Subcutaneous abdominal adipose tissue (tissue), 5 donors: ENCODE results near the gene CD86.

Experiments
- H3K27ac ChIP-seq: one replicate; pipeline ENCODE4 v1.7.0; 2013; ENCODE audit warnings: low read depth, mild to moderate bottlenecking, inconsistent platforms, low read length, moderate library complexity
- H3K27me3 ChIP-seq, 5 donors: one replicate each; pipeline ENCODE4 v1.7.0; 2013; ENCODE audit warnings: low read length in 5 of 5, inconsistent platforms in 1 of 5; ENCODE audit not compliant: control insufficient read depth in 5 of 5, insufficient read depth in 4 of 5
- H3K36me3 ChIP-seq, 5 donors: one replicate each; pipeline ENCODE4 v1.7.0; 2013; ENCODE audit warnings: low read length in 5 of 5; ENCODE audit not compliant: control insufficient read depth in 5 of 5, insufficient read depth in 5 of 5
- H3K4me1 ChIP-seq, 5 donors: one replicate each; pipeline ENCODE4 v1.7.0; 2013; ENCODE audit warnings: low read length in 5 of 5, mild to moderate bottlenecking in 3 of 5, moderate library complexity in 1 of 5; ENCODE audit not compliant: control insufficient read depth in 5 of 5, insufficient read depth in 5 of 5
- H3K4me3 ChIP-seq, 5 donors: one replicate each; pipeline ENCODE4 v1.7.0; 2013; ENCODE audit warnings: low read length in 5 of 5, low read depth in 1 of 5
- H3K9ac ChIP-seq, 5 donors: one replicate each; pipeline ENCODE4 v1.7.0; 2013; ENCODE audit warnings: low read length in 5 of 5, mild to moderate bottlenecking in 4 of 5, moderate library complexity in 3 of 5
- H3K9me3 ChIP-seq, 5 donors: one replicate each; pipeline ENCODE4 v1.7.0; 2013; ENCODE audit warnings: low read length in 5 of 5; ENCODE audit not compliant: control insufficient read depth in 5 of 5
- donor health status: healthy.
- donor health status: healthy.
- donor health status: healthy.
- donor health status: healthy.
- donor health status: healthy.

Gene CD86

GRCh38 chr3:122074621-122075265 lies 19.6 kb downstream of the CD86 start:
- H3K9ac ChIP-seq: no peak overlapping the region
- H3K9me3 ChIP-seq: peaks cover 0 to 3% (median 0%) of the 10 kb centered on the region in 5 donors
- peaks cover 0 to 38% (median 10%) of the 10 kb centered on the region in 5 donors for H3K4me1 ChIP-seq
- H3K36me3 ChIP-seq: no peaks in the 10 kb centered on the region
- no peaks in the 10 kb centered on the region for H3K27me3 ChIP-seq
- no peak overlapping the region for H3K4me3 ChIP-seq
- no peak overlapping the region for H3K27ac ChIP-seq

DNA sequence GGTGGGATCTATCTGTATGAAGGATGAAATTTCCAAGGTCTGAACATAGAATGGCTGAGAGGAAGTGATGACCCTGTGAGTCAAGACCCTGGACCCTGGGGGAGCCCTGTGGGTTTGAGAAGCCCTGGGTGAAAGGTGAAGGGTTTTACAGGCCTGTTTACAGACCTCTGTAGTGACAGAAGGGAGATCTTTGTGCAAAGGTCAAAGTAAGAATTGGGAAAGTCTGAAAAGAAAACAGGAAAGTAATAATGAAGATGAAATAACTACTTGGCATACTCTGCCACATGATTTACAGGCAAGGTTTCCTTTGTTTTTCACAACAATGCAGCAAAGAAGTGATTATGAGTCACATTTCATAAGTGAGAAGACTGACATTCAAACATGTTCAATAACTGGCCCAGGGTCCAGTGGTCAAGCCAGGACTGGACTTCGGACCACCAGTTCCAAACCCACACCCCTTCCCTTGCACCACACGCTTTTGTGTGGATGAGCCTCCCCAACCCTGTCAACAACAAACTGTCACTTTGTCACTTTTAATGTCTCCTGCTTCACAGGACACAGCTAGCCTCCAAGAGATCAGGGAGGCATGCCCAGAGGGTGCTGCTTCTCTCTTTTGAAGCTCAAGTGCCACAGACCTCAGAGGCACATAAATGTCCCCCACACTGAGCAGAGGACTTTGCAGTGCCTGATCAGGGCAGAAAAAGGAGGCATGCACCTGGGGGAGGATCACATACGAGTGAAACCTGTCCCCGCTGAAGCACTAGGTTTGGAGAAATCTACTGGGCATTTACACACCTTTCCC lies 21.5 kb downstream of the CD86 start:
- Histone ChIP-seq H3K4me3 (no peak overlapping the region), H3K9ac (no peak overlapping the region), H3K27ac (no peak overlapping the region), H3K27me3 (no peaks in the 10 kb centered on the region), H3K9me3 (peaks cover 0 to 3% (median 0%) of the 10 kb centered on the region in 5 donors), H3K4me1 (peaks cover 0 to 38% (median 10%) of the 10 kb centered on the region in 5 donors), H3K36me3 (no peaks in the 10 kb centered on the region)

- H3K36me3 ChIP-seq: no peaks in the 10 kb centered on the region
- H3K27me3 ChIP-seq: no peaks in the 10 kb centered on the region
- peaks cover 0 to 3% (median 0%) of the 10 kb centered on the region in 5 donors for H3K9me3 ChIP-seq
- no peak overlapping the region for H3K27ac ChIP-seq
- H3K4me1 ChIP-seq: peaks cover 0 to 38% (median 10%) of the 10 kb centered on the region in 5 donors
- H3K4me3 ChIP-seq: no peak overlapping the region
- H3K9ac ChIP-seq: no peak overlapping the region
Measured at GRCh38 chr3:122077293-122078234, 22.4 kb downstream of the CD86 start.

- Histone ChIP-seq H3K9ac (no peak overlapping the region), H3K4me1 (peaks cover 0 to 38% (median 10%) of the 10 kb centered on the region in 5 donors), H3K27ac (no peak overlapping the region), H3K4me3 (no peak overlapping the region), H3K9me3 (no peaks in the 10 kb centered on the region), H3K36me3 (no peaks in the 10 kb centered on the region), H3K27me3 (no peaks in the 10 kb centered on the region)
Measured at GRCh38 chr3:122078235-122078935, 23.2 kb downstream of the CD86 start.

- Histone ChIP-seq H3K4me3 (no peak overlapping the region), H3K27ac (no peak overlapping the region)
Measured at GRCh38 chr3:122079524-122080206, 24.5 kb downstream of the CD86 start.

GRCh38 chr3:122080207-122080587 lies 25.0 kb downstream of the CD86 start:
- H3K9me3 ChIP-seq: no peaks in the 10 kb centered on the region
- H3K27ac ChIP-seq: no peak overlapping the region
- H3K36me3 ChIP-seq: no peaks in the 10 kb centered on the region

More at GRCh38 chr3:122079524-122080206, 24.5 kb downstream of the CD86 start:
- no peaks in the 10 kb centered on the region for H3K9me3 ChIP-seq
- no peaks in the 10 kb centered on the region for H3K36me3 ChIP-seq
- no peaks in the 10 kb centered on the region for H3K27me3 ChIP-seq
- H3K9ac ChIP-seq: no peak overlapping the region
- H3K4me1 ChIP-seq: peaks cover 0 to 31% (median 10%) of the 10 kb centered on the region in 5 donors

GRCh38 chr3:122081543-122082247 lies 26.5 kb downstream of the CD86 start:
- Histone ChIP-seq H3K27me3 (no peaks in the 10 kb centered on the region), H3K36me3 (no peaks in the 10 kb centered on the region), H3K4me1 (peaks cover 0 to 30% (median 6%) of the 10 kb centered on the region in 5 donors), H3K4me3 (no peak overlapping the region), H3K9me3 (no peaks in the 10 kb centered on the region), H3K27ac (no peak overlapping the region), H3K9ac (no peak overlapping the region)

More at GRCh38 chr3:122080207-122080587, 25.0 kb downstream of the CD86 start:
- Histone ChIP-seq H3K9ac (no peak overlapping the region), H3K27me3 (no peaks in the 10 kb centered on the region), H3K4me1 (peaks cover 0 to 31% (median 10%) of the 10 kb centered on the region in 5 donors), H3K4me3 (no peak overlapping the region)

GRCh38 chr3:122082357-122082756 lies 27.2 kb downstream of the CD86 start:
- no peak overlapping the region for H3K27ac ChIP-seq
- no peaks in the 10 kb centered on the region for H3K9me3 ChIP-seq
- no peak overlapping the region for H3K4me3 ChIP-seq
- peaks cover 0 to 23% (median 4%) of the 10 kb centered on the region in 5 donors for H3K4me1 ChIP-seq
- H3K27me3 ChIP-seq: no peaks in the 10 kb centered on the region
- H3K9ac ChIP-seq: no peak overlapping the region
- H3K36me3 ChIP-seq: no peaks in the 10 kb centered on the region
